ENCODE data around the gene PRKAR1B.

PRKAR1B gene

DNA sequence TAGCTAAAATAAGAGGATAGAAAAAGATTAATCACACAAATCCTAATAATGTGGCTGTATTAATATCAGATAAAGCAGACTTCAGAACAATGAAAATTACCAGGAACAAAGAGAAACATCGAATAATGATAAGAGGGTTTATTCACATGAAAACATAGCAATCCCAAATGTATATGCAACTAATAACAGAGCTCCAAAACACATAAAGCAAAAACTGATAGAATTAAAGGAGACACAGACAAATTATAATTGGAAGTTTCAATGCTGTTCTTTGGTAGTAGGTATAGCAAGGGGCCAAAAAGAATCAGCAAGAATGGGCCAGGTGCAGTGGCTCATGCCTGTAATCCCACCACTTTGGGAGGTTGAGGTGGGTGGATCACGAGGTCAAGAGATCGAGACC lies 24.0 kb downstream of the PRKAR1B start:
- Histone ChIP-seq H2AFZ (ENCODE audit: low read length) (no peak overlapping the region), H3K27me3 (ENCODE audit: control insufficient read depth in 3 of 3, insufficient read depth in 3 of 3, low read depth in 1 of 3, low read length in 3 of 3) (no peaks in the 10 kb centered on the region), H3K4me1 (ENCODE audit: control insufficient read depth in 2 of 2, insufficient read depth in 1 of 2, low read depth in 1 of 2, low read length in 2 of 2) (peaks cover 6 to 7% of the 10 kb centered on the region in 2 donors), H2BK5ac (ENCODE audit: low read length) (no peak overlapping the region), H4K91ac (ENCODE audit: low read depth, low read length, poor library complexity) (no peak overlapping the region), H3K9me3 (replicated peaks in 1 of 2; ENCODE audit: control insufficient read depth in 2 of 2, insufficient read depth in 1 of 2, low read depth in 1 of 2, low read length in 2 of 2) (peaks cover 2 to 3% of the 10 kb centered on the region in 2 donors), H3K14ac (ENCODE audit: low read length) (no peak overlapping the region), H3K79me1 (ENCODE audit: low read depth, low read length) (no peaks in the 10 kb centered on the region), H2AK5ac (ENCODE audit: low read depth, low read length) (no peak overlapping the region), H3K18ac (ENCODE audit: low read length) (no peak overlapping the region), H2BK15ac (ENCODE audit: low read length) (no peak overlapping the region), H2BK12ac (ENCODE audit: low read length) (no peak overlapping the region), H3K23ac (ENCODE audit: low read depth, low read length, poor library complexity) (no peak overlapping the region), H4K8ac (ENCODE audit: low read depth, low read length) (no peak overlapping the region), H3K27ac (replicated peaks; ENCODE audit: low read length) (no peak overlapping the region), H3K36me3 (replicated peaks in 1 of 2; ENCODE audit: control insufficient read depth in 2 of 2, insufficient read depth in 2 of 2, low read length in 2 of 2) (peaks cover 0 to 6% of the 10 kb centered on the region in 2 donors), H3K4ac (ENCODE audit: low read length) (no peak overlapping the region), H3K4me3 (ENCODE audit: low read length in 2 of 2) (no peak overlapping the region), H2BK120ac (ENCODE audit: low read depth, low read length) (no peak overlapping the region), H3K4me2 (ENCODE audit: insufficient read depth, low read length, poor library complexity, severe bottlenecking) (no peak overlapping the region), H3K9ac (ENCODE audit: low read depth, low read length, poor library complexity) (no peak overlapping the region)
- DNase-seq (ENCODE audit: low spot score), result no peak
- WGBS, 2 donors (ENCODE audit: extremely low coverage in 2 of 2, insufficient read length in 2 of 2, insufficient replicate concordance in 1 of 2), result no CpG with 5 or more reads among the region's 3 CpGs

DNA sequence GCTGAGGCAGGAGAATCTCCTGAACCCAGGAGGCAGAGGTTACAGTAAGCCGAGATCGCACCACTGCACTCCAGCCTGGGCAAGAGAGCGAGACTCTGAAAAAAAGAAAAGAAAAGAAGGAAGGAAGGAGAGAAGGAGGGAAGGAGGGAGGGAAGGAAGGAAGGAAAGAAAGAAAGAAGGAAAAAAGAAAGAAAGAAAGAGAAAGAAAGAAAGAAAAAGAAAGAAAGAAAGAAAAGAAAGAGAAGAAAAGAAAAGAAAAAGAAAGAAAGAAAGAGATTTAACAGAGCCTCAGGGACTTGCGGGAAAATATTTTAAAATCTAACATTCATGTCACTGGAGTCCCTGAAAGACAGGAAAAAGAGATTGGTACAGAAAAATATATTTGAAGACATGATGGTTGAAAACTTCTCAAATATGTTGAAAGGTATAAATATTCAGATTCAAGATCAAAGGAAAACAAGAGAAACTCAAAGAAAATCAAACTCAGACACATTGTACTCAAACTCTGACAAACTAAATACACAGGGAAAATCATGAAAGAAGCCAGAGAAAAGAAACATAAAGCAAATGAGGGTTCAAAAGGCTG lies 25.9 kb downstream of the PRKAR1B start:
- Histone ChIP-seq H3K4ac (ENCODE audit: low read length) (no peak overlapping the region), H3K79me1 (ENCODE audit: low read depth, low read length) (peaks cover 2% of the 10 kb centered on the region), H3K4me2 (ENCODE audit: insufficient read depth, low read length, poor library complexity, severe bottlenecking) (no peak overlapping the region), H3K14ac (ENCODE audit: low read length) (no peak overlapping the region), H2BK5ac (ENCODE audit: low read length) (no peak overlapping the region), H3K4me3 (ENCODE audit: low read length in 2 of 2) (no peak overlapping the region), H4K91ac (ENCODE audit: low read depth, low read length, poor library complexity) (no peak overlapping the region), H2BK120ac (ENCODE audit: low read depth, low read length) (no peak overlapping the region), H3K36me3 (replicated peaks in 1 of 2; ENCODE audit: control insufficient read depth in 2 of 2, insufficient read depth in 2 of 2, low read length in 2 of 2) (peaks cover 0 to 6% of the 10 kb centered on the region in 2 donors), H2AFZ (ENCODE audit: low read length) (no peak overlapping the region), H3K27ac (replicated peaks; ENCODE audit: low read length) (no peak overlapping the region), H3K9ac (ENCODE audit: low read depth, low read length, poor library complexity) (no peak overlapping the region), H3K27me3 (ENCODE audit: control insufficient read depth in 3 of 3, insufficient read depth in 3 of 3, low read depth in 1 of 3, low read length in 3 of 3) (no peaks in the 10 kb centered on the region), H2BK12ac (ENCODE audit: low read length) (no peak overlapping the region), H3K4me1 (ENCODE audit: control insufficient read depth in 2 of 2, insufficient read depth in 1 of 2, low read depth in 1 of 2, low read length in 2 of 2) (peaks cover 6 to 7% of the 10 kb centered on the region in 2 donors), H2BK15ac (ENCODE audit: low read length) (no peak overlapping the region), H4K8ac (ENCODE audit: low read depth, low read length) (no peak overlapping the region), H3K18ac (ENCODE audit: low read length) (no peak overlapping the region), H2AK5ac (ENCODE audit: low read depth, low read length) (no peak overlapping the region), H3K9me3 (replicated peaks in 1 of 2; ENCODE audit: control insufficient read depth in 2 of 2, insufficient read depth in 1 of 2, low read depth in 1 of 2, low read length in 2 of 2) (peaks cover 2 to 3% of the 10 kb centered on the region in 2 donors), H3K23ac (ENCODE audit: low read depth, low read length, poor library complexity) (no peak overlapping the region)
- no CpG with 5 or more reads among the region's 4 CpGs for WGBS, 2 donors (ENCODE audit: extremely low coverage in 2 of 2, insufficient read length in 2 of 2, insufficient replicate concordance in 1 of 2)
- no peak for DNase-seq (ENCODE audit: low spot score)

DNA sequence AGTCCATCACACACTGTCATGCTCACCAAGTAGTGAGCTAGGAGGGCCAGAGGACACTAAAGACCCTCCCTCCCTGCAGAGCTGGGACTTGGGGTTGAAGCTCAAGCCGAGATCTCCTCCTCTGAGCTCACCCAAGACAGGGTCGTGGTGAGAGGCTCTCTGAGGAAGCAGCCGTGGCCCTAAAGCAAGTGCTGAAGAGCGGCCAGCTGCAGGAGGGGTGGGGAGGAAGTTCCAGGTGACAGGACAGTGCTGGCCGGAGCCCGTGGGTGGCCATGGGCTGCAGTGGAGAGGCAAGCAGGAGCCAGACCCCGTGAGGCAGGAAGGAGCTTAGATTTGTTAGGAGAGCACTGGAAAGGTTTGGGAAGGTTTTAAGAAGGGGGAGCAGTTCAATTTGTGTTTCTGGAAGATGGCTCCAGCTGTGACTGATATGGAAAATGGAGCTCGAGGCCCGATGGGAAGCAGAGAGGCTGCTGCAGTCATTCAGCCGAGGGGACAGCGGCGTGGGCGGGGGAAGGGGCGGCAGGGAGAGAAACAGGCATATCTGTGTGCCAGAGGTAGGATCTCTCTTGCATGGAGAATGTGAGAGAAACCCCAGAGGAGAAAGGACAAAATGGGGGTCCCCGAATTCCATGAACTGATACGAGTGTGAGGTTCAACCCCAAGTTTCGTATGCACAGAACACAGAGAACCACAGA lies 27.5 kb downstream of the PRKAR1B start:
- H3K18ac ChIP-seq (ENCODE audit: low read length), result peak overlapping the region; percentile 83
- no peak overlapping the region for H3K4ac ChIP-seq (ENCODE audit: low read length)
- peaks cover 2 to 3% of the 10 kb centered on the region in 2 donors for H3K9me3 ChIP-seq (replicated peaks in 1 of 2; ENCODE audit: control insufficient read depth in 2 of 2, insufficient read depth in 1 of 2, low read depth in 1 of 2, low read length in 2 of 2)
- peak overlapping the region; percentile 67 for H2BK15ac ChIP-seq (ENCODE audit: low read length)
- peak overlapping the region; percentile 63 for H3K14ac ChIP-seq (ENCODE audit: low read length)
- WGBS, 2 donors (ENCODE audit: extremely low coverage in 2 of 2, insufficient read length in 2 of 2, insufficient replicate concordance in 1 of 2), result no CpG with 5 or more reads among the region's 17 CpGs
- H3K27me3 ChIP-seq (ENCODE audit: control insufficient read depth in 3 of 3, insufficient read depth in 3 of 3, low read depth in 1 of 3, low read length in 3 of 3), result no peaks in the 10 kb centered on the region
- H2AFZ ChIP-seq (ENCODE audit: low read length), result peak overlapping the region; percentile 69
- no peak overlapping the region for H2BK120ac ChIP-seq (ENCODE audit: low read depth, low read length)
- H3K4me2 ChIP-seq (ENCODE audit: insufficient read depth, low read length, poor library complexity, severe bottlenecking), result no peak overlapping the region
- no peak overlapping the region for H2AK5ac ChIP-seq (ENCODE audit: low read depth, low read length)
- H3K23ac ChIP-seq (ENCODE audit: low read depth, low read length, poor library complexity), result no peak overlapping the region
- H3K4me1 ChIP-seq (ENCODE audit: control insufficient read depth in 2 of 2, insufficient read depth in 1 of 2, low read depth in 1 of 2, low read length in 2 of 2), result peaks cover 6 to 7% of the 10 kb centered on the region in 2 donors
- H3K9ac ChIP-seq (ENCODE audit: low read depth, low read length, poor library complexity), result peak overlapping the region; percentile 44
- H3K79me1 ChIP-seq (ENCODE audit: low read depth, low read length), result peaks cover 2% of the 10 kb centered on the region
- H3K4me3 ChIP-seq (ENCODE audit: low read length in 2 of 2), result no peak overlapping the region
- H3K36me3 ChIP-seq (replicated peaks in 1 of 2; ENCODE audit: control insufficient read depth in 2 of 2, insufficient read depth in 2 of 2, low read length in 2 of 2), result peaks cover 0 to 6% of the 10 kb centered on the region in 2 donors
- H4K8ac ChIP-seq (ENCODE audit: low read depth, low read length), result peak overlapping the region; percentile 17
- DNase-seq (ENCODE audit: low spot score), result no peak
- no peak overlapping the region for H4K91ac ChIP-seq (ENCODE audit: low read depth, low read length, poor library complexity)
- peak overlapping the region; percentile 41 for H2BK12ac ChIP-seq (ENCODE audit: low read length)
- H3K27ac ChIP-seq (replicated peaks; ENCODE audit: low read length), result no peak overlapping the region
- H2BK5ac ChIP-seq (ENCODE audit: low read length), result no peak overlapping the region

Data from neuronal stem cell (in vitro differentiated cells).